Karpas-422 (cell line): Measurements from ENCODE around the gene RMND5A. TPM values are rescaled to one million over a fixed set of nuclear protein-coding genes. Genes with fewer than 3 reads are reported as not detected.

Experiments
- DNase-seq: peaks from one replicate; pipeline ENCODE4 v3.0.0-alpha.2; 2015
- H2AFZ ChIP-seq: fragments of 200-600 bp; sonication (generic); 2 replicates; pipeline ENCODE4 v1.6.1; 2014; ENCODE audit warnings: antibody characterized with exemption, low read length, mixed read lengths
- H3K27ac ChIP-seq: fragments of 200-600 bp; sonication (generic); 2 replicates; pipeline ENCODE4 v1.5.1; 2014; ENCODE audit warnings: mild to moderate bottlenecking, low read length, moderate library complexity
- H3K27me3 ChIP-seq: fragments of 200-600 bp; sonication (generic); 2 replicates; pipeline ENCODE4 v1.6.1; 2014; ENCODE audit warnings: low read length, mixed read lengths
- H3K36me3 ChIP-seq: fragments of 200-600 bp; sonication (generic); 2 replicates; pipeline ENCODE4 v1.6.1; 2014; ENCODE audit warnings: low read length, mixed read lengths; ENCODE audit not compliant: insufficient read depth
- H3K4me1 ChIP-seq: fragments of 200-600 bp; sonication (generic); 2 replicates; pipeline ENCODE4 v1.6.1; 2014; ENCODE audit warnings: mild to moderate bottlenecking, low read length, mixed read lengths
- H3K4me2 ChIP-seq: fragments of 200-600 bp; sonication (generic); 2 replicates; pipeline ENCODE4 v1.6.1; 2014; ENCODE audit warnings: low read length, low read depth, mild to moderate bottlenecking; ENCODE audit not compliant: poor library complexity, severe bottlenecking
- H3K4me3 ChIP-seq: fragments of 200-600 bp; sonication (generic); 2 replicates; pipeline ENCODE4 v1.5.1; 2014; ENCODE audit warnings: mild to moderate bottlenecking, antibody characterized with exemption, low read length, mixed read lengths
- H3K79me2 ChIP-seq: fragments of 200-600 bp; sonication (generic); 2 replicates; pipeline ENCODE4 v1.6.1; 2014; ENCODE audit warnings: mild to moderate bottlenecking, low read length, mixed read lengths
- H3K9ac ChIP-seq: fragments of 200-600 bp; sonication (generic); 2 replicates; pipeline ENCODE4 v1.6.0; 2014; ENCODE audit warnings: low read length
- H3K9me2 ChIP-seq: fragments of 200-600 bp; sonication (generic), shearing (Covaris generic); replicated peaks from 2 replicates; pipeline ENCODE4 v1.6.0; 2014; ENCODE audit warnings: mild to moderate bottlenecking, low read length, moderate library complexity; ENCODE audit not compliant: insufficient read depth
- H3K9me3 ChIP-seq: fragments of 300-700, 200-600 bp; sonication (generic); 2 replicates; pipeline ENCODE4 v1.6.1; 2014; ENCODE audit warnings: low read length, mixed read lengths
- H4K20me1 ChIP-seq: fragments of 200-600 bp; sonication (generic); 2 replicates; pipeline ENCODE4 v1.6.1; 2014; ENCODE audit warnings: mild to moderate bottlenecking, antibody characterized with exemption, low read length, low read depth; ENCODE audit not compliant: insufficient read depth
- total RNA-seq: library from RNA; depleted of rRNA; stranded (reverse); fragments of >200 nt; shearing (Covaris generic); gene quantifications from 2 replicates; pipeline ENCODE4 v1.2.3, GENCODE V29; 2014; ENCODE audit warnings: low replicate concordance

RMND5A gene
- total RNA-seq, 1 experiment from 2014 or later, result 180 TPM

DNA sequence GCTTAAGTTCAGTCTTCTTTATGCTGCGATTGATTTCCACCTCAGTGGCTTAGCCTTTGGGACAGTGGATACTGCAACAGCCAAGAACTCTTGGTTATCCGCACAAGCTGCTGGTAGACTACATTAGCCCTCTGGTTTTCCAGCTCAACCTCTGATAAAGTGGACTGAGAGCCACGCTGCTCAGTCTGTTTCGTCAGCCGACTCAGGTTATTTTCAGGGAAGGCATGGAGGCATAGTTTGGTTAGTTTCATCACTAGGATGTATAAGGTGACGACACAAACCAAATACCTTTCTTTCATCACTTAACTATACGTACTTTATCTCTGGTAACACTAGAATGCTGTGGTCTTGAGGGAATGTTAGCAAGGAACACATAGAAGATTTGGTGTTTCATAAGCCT is 56.4 kb downstream of the RMND5A start:
- Histone ChIP-seq H3K36me3 (peaks cover 36% of the 10 kb centered on the region; the same call in 1 of the 2 replicates), H3K4me3 (no peak overlapping the region), H3K79me2 (peaks cover 3% of the 10 kb centered on the region; the same call in 1 of the 2 replicates), H3K27ac (no peak overlapping the region), H3K9ac (no peak overlapping the region), H3K27me3 (no peaks in the 10 kb centered on the region), H4K20me1 (peaks cover 29% of the 10 kb centered on the region; the same call in 1 of the 2 replicates), H3K4me2 (no peak overlapping the region), H2AFZ (no peak overlapping the region), H3K4me1 (no peaks in the 10 kb centered on the region), H3K9me2 (no peaks in the 10 kb centered on the region), H3K9me3 (no peaks in the 10 kb centered on the region)
- no peak for DNase-seq

DNA sequence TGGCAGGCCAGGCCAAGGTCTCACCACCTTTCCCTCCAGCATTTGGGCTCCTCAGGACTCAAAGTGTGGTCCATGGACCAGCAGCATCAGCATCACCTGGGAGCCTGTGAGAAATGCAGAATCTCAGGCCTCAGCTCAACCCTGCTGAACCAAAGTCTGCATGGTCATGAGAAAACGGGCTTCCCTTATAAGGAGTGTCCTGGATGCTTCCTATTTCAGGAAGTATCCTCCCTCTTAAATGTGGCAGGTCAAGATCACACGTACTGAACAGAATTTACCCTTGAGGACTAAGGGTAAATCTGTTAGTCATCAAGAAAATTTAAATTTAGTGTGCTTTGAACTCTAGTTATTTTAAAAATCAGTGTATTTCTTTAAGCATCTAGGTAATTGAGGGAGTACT is 58.9 kb downstream of the RMND5A start:
- H3K4me1 ChIP-seq, result peaks cover 7% of the 10 kb centered on the region
- H3K79me2 ChIP-seq, result no peaks in the 10 kb centered on the region
- H3K27me3 ChIP-seq, result no peaks in the 10 kb centered on the region
- H3K27ac ChIP-seq, result no peak overlapping the region
- H3K4me3 ChIP-seq, result no peak overlapping the region
- H3K9me2 ChIP-seq, result no peaks in the 10 kb centered on the region
- H3K9ac ChIP-seq, result no peak overlapping the region
- H3K9me3 ChIP-seq, result no peaks in the 10 kb centered on the region
- peaks cover 18% of the 10 kb centered on the region; the same call in 1 of the 2 replicates for H3K36me3 ChIP-seq
- no peak overlapping the region for H2AFZ ChIP-seq
- no peak overlapping the region for H3K4me2 ChIP-seq
- peaks cover 34% of the 10 kb centered on the region; the same call in 1 of the 2 replicates for H4K20me1 ChIP-seq
- DNase-seq, result no peak

DNA sequence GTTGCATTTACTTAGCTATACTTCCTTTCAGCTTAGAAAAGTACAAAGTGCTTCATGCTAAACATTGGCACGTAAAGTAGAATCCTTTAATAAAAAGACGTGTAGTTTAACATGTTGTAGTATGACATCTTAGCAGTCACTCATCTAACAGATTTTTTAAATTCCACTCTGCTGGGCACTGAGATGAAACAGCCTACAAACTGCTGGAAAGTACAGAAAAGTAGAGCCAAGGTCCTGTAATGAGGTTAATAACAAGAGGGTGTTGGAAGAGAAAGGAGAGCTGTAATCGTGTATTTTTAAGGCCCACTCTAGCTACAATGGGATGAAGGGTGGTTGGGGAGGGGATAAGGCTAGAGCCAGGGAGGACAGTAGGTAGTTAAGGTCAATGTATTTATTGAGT is 59.9 kb downstream of the RMND5A start:
- Histone ChIP-seq H3K27me3 (no peaks in the 10 kb centered on the region), H3K9me3 (no peaks in the 10 kb centered on the region), H3K9me2 (no peaks in the 10 kb centered on the region), H3K9ac (no peak overlapping the region), H3K4me3 (no peak overlapping the region), H2AFZ (no peak overlapping the region), H3K4me1 (peaks cover 13% of the 10 kb centered on the region), H3K27ac (no peak overlapping the region), H3K36me3 (peaks cover 8% of the 10 kb centered on the region; the same call in 1 of the 2 replicates), H4K20me1 (peaks cover 27% of the 10 kb centered on the region; the same call in 1 of the 2 replicates), H3K4me2 (no peak overlapping the region), H3K79me2 (no peaks in the 10 kb centered on the region)
- DNase-seq, result no peak

DNA sequence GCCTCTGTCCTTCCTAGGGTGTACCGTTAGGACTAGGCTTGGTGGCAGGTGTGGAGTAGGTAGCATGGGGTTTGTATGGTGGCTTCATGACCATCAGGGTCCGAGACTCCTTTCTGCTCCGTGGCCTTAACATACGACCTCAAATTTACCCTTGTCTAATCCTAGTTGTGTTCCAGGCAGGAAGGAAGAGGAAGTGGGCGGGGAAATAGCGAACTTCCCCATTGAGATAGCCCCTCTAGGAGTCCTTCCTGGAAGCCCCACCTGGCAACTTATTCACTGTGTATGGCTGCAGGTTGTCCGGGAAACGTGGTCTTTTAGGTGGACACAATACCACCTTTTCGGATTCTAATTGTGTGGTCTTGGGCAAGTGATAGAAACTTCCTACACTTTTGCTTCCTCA is 61.3 kb downstream of the RMND5A start:
- no peaks in the 10 kb centered on the region for H3K27me3 ChIP-seq
- H3K9me2 ChIP-seq, result no peaks in the 10 kb centered on the region
- H3K79me2 ChIP-seq, result no peaks in the 10 kb centered on the region
- no peak overlapping the region for H2AFZ ChIP-seq
- peaks cover 18% of the 10 kb centered on the region; the same call in 1 of the 2 replicates for H4K20me1 ChIP-seq
- no peaks in the 10 kb centered on the region for H3K36me3 ChIP-seq
- peaks cover 13% of the 10 kb centered on the region for H3K4me1 ChIP-seq
- no peak overlapping the region for H3K4me2 ChIP-seq
- H3K9me3 ChIP-seq, result no peaks in the 10 kb centered on the region
- H3K4me3 ChIP-seq, result no peak overlapping the region
- H3K27ac ChIP-seq, result no peak overlapping the region
- no peak for DNase-seq
- no peak overlapping the region for H3K9ac ChIP-seq

- Histone ChIP-seq H3K36me3 (no peaks in the 10 kb centered on the region), H3K79me2 (no peaks in the 10 kb centered on the region), H3K4me1 (peaks cover 13% of the 10 kb centered on the region)
Observed at GRCh38 chr2:86782748-86783147, 62.7 kb downstream of the RMND5A start.

DNA sequence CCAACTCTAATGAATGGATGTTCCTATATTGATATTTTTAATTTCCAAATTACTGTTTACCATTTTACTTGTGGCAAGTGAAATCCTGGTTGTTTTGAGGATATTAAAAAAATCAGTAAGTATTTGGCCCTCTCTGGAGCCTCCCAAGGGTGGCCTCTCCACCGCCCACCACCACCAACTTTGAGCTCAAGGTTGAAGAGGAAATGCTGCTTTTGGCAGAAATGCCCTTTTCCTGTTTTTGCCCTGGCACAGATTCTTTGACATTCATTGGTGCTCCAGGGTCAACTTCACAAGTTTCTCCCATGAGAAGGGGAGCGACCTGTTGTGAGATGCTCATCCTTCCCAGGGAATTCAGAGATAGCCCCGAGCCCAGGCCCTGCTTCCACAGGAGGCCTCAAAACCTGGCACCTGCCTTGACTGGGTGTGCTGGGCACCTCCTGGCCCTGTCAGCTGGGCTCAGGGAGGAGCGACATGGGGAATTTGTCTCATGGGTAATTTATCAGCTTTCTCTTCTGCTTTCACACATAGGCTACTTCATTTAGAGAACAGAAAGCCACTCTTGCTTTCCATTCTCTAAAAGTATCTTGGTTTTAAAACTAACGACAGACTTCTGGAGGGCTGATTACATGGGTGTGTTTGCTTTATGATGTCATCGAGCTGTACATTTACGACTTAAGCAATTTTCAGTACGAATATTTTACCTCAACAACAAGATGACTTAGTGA is 63.7 kb downstream of the RMND5A start:
- Histone ChIP-seq H4K20me1 (peaks cover 8% of the 10 kb centered on the region; the same call in 1 of the 2 replicates), H3K4me3 (no peak overlapping the region), H3K79me2 (no peaks in the 10 kb centered on the region), H3K9ac (peak overlapping the region; percentile 16; the same call in 1 of the 2 replicates), H3K27ac (no peak overlapping the region), H3K9me2 (no peaks in the 10 kb centered on the region), H3K27me3 (no peaks in the 10 kb centered on the region), H3K4me1 (peaks cover 13% of the 10 kb centered on the region), H2AFZ (no peak overlapping the region; the same call in 1 of the 2 replicates), H3K4me2 (peak overlapping the region; percentile 9), H3K9me3 (no peaks in the 10 kb centered on the region), H3K36me3 (no peaks in the 10 kb centered on the region)
- DNase-seq, result peak; percentile 57

More at GRCh38 chr2:86782748-86783147, 62.7 kb downstream of the RMND5A start:
- Histone ChIP-seq H3K4me3 (no peak overlapping the region), H4K20me1 (peaks cover 8% of the 10 kb centered on the region; the same call in 1 of the 2 replicates), H3K9me3 (no peaks in the 10 kb centered on the region), H3K9ac (no peak overlapping the region), H3K9me2 (no peaks in the 10 kb centered on the region), H3K27ac (no peak overlapping the region), H2AFZ (no peak overlapping the region), H3K27me3 (no peaks in the 10 kb centered on the region), H3K4me2 (no peak overlapping the region)
- DNase-seq, result no peak

DNA sequence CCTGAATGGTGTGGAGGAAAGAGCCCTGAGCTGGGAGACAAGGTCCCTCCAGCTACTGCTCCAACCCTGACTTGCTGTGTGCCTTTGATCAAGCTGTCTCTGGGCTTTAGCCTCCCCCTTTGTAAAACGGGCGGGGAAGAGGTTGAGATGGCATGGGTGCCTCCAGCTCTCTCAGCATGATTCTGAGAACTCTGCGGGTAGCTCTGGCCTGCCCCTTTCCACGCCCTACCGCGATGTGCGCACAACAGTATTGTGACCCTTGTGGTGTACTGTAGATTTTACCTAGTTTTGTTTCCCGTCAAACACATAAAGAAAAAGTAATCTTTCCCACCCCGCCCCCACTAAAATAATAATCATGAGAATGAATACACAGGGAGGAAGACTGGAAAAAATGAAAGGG is 65.4 kb downstream of the RMND5A start:
- no peak overlapping the region for H2AFZ ChIP-seq
- H3K4me2 ChIP-seq, result no peak overlapping the region
- no peak for DNase-seq
- no peak overlapping the region for H3K4me3 ChIP-seq
- no peak overlapping the region for H3K9ac ChIP-seq
- no peak overlapping the region for H3K27ac ChIP-seq
- H3K9me3 ChIP-seq, result no peaks in the 10 kb centered on the region
- H3K79me2 ChIP-seq, result no peaks in the 10 kb centered on the region
- H3K4me1 ChIP-seq, result peaks cover 13% of the 10 kb centered on the region
- H3K36me3 ChIP-seq, result no peaks in the 10 kb centered on the region
- no peaks in the 10 kb centered on the region for H3K27me3 ChIP-seq
- no peaks in the 10 kb centered on the region for H3K9me2 ChIP-seq
- peaks cover 5% of the 10 kb centered on the region; the same call in 1 of the 2 replicates for H4K20me1 ChIP-seq

DNA sequence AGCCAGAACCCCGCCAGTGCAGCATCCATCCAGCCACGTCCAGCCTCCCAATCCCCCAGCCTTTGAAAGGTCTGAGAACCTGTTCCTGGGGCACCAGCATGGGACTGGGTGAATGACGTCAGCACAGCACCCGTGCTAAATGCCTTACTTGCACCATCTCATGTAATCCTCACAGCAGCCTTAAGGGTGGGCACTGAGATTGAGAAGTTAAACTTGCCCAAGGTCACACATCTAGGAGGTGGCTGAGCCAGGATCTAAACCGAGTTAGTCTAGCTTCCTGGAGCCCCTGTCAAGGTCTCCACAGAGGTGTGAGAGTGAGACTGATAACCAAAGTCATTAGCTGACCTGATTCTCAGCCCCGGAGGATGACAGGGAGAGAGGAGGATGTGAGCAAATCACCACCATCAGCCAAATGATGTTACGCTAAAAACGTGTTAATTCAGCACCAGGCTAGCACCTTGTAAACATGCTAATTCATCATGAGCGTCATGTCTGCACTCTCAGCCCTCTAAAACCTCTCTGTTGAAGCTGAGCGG is 66.0 kb downstream of the RMND5A start:
- no peak overlapping the region for H3K9ac ChIP-seq
- H3K4me1 ChIP-seq, result peaks cover 13% of the 10 kb centered on the region
- H4K20me1 ChIP-seq, result peaks cover 5% of the 10 kb centered on the region; the same call in 1 of the 2 replicates
- DNase-seq, result no peak
- H3K4me3 ChIP-seq, result no peak overlapping the region
- no peaks in the 10 kb centered on the region for H3K9me2 ChIP-seq
- no peak overlapping the region for H3K27ac ChIP-seq
- H3K4me2 ChIP-seq, result no peak overlapping the region
- no peaks in the 10 kb centered on the region for H3K36me3 ChIP-seq
- no peaks in the 10 kb centered on the region for H3K79me2 ChIP-seq
- no peaks in the 10 kb centered on the region for H3K27me3 ChIP-seq
- no peak overlapping the region for H2AFZ ChIP-seq
- H3K9me3 ChIP-seq, result no peaks in the 10 kb centered on the region
